NCI-H2196 (cell line): ENCODE measurements around the gene BACE2.

Experiments
- DNase-seq: peaks from one replicate; lab custom pipeline; 2025; ENCODE audit not compliant: unreplicated experiment; lab: John Stamatoyannopoulos, UW

Gene BACE2

GRCh38 chr21:41211060-41211805 is 43.3 kb downstream of the BACE2 start:
- DNase-seq: no peak

GRCh38 chr21:41213021-41213420 is 45.1 kb downstream of the BACE2 start:
- no peak for DNase-seq

- no peak for DNase-seq
These were observed 48.0 kb downstream of the BACE2 start for GRCh38 chr21:41215856-41216408.

- DNase-seq: no peak
These were observed 48.5 kb downstream of the BACE2 start for GRCh38 chr21:41216486-41216885.

- no peak for DNase-seq
These were observed 49.9 kb downstream of the BACE2 start for GRCh38 chr21:41217671-41218385.

- peak; percentile 6 for DNase-seq
These were observed 51.7 kb downstream of the BACE2 start for GRCh38 chr21:41219498-41220207.

- no peak for DNase-seq
These were observed 52.3 kb downstream of the BACE2 start for GRCh38 chr21:41220208-41220733.

GRCh38 chr21:41222247-41223068 is 54.5 kb downstream of the BACE2 start:
- no peak for DNase-seq

GRCh38 chr21:41226853-41227252 is 58.9 kb downstream of the BACE2 start:
- DNase-seq: no peak

- DNase-seq: no peak
These were observed 59.5 kb downstream of the BACE2 start for GRCh38 chr21:41227357-41228005.

GRCh38 chr21:41228006-41228370 is 60.0 kb downstream of the BACE2 start:
- DNase-seq: no peak

- no peak for DNase-seq
These were observed 60.5 kb downstream of the BACE2 start for GRCh38 chr21:41228492-41228891.

- no peak for DNase-seq
These were observed 61.0 kb downstream of the BACE2 start for GRCh38 chr21:41228958-41229357.

GRCh38 chr21:41229509-41230248 is 61.7 kb downstream of the BACE2 start:
- no peak for DNase-seq

- no peak for DNase-seq
These were observed 62.5 kb downstream of the BACE2 start for GRCh38 chr21:41230497-41230896.

- DNase-seq: no peak
These were observed 63.1 kb downstream of the BACE2 start for GRCh38 chr21:41231060-41231459.

- DNase-seq: no peak
These were observed 64.1 kb downstream of the BACE2 start for GRCh38 chr21:41232013-41232412.

GRCh38 chr21:41233916-41234315 is 66.0 kb downstream of the BACE2 start:
- DNase-seq: no peak

GRCh38 chr21:41234569-41234968 is 66.6 kb downstream of the BACE2 start:
- DNase-seq: no peak
